Ectodermal cell (in vitro differentiated cells): ENCODE results near the gene SURF2.

ENCODE experiments used
- H3K27ac ChIP-seq: 2 replicates; pipeline ENCODE4 v1.7.0; 2013; ENCODE audit warnings: mild to moderate bottlenecking, low read depth, low read length; ENCODE audit not compliant: insufficient read depth, poor library complexity, severe bottlenecking
- H3K27me3 ChIP-seq: 2 replicates; pipeline ENCODE4 v1.7.0; 2013; ENCODE audit warnings: mild to moderate bottlenecking, low read length; ENCODE audit not compliant: insufficient read depth, control insufficient read depth, poor library complexity, severe bottlenecking
- H3K36me3 ChIP-seq: one replicate; pipeline ENCODE4 v1.7.0; 2013; ENCODE audit warnings: low read length; ENCODE audit not compliant: control insufficient read depth, insufficient read depth
- H3K4me1 ChIP-seq: one replicate; pipeline ENCODE4 v1.7.0; 2013; ENCODE audit warnings: low read length; ENCODE audit not compliant: control insufficient read depth, insufficient read depth
- H3K4me3 ChIP-seq: 2 replicates; pipeline ENCODE4 v1.7.0; 2013; ENCODE audit warnings: low read depth, low read length, control low read depth; ENCODE audit not compliant: insufficient read depth
- H3K9me3 ChIP-seq: 2 replicates; pipeline ENCODE4 v1.7.0; 2013; ENCODE audit warnings: mild to moderate bottlenecking, low read length, moderate library complexity; ENCODE audit not compliant: control insufficient read depth
- WGBS, 2 experiments: methylation state at CpG; one replicate each; pipeline ENCODE4 v1.1.7; 2013; ENCODE audit warnings: missing lambda C conversion rate in 2 of 2; 5-methylcytosine and 5-hydroxymethylcytosine counted together

Gene SURF2

GRCh38 chr9:133353548-133353947 lies 2.8 kb upstream of the SURF2 start:
- Histone ChIP-seq H3K9me3 (no peaks in the 10 kb centered on the region), H3K4me3 (no peak overlapping the region), H3K36me3 (peaks cover 24% of the 10 kb centered on the region), H3K27ac (no peak overlapping the region), H3K27me3 (no peaks in the 10 kb centered on the region), H3K4me1 (peaks cover 8% of the 10 kb centered on the region)
- WGBS, 2 experiments = 90 to 91% methylated on average over 5 of the region's 5 CpGs

- Histone ChIP-seq H3K9me3 (no peaks in the 10 kb centered on the region), H3K36me3 (peaks cover 21% of the 10 kb centered on the region), H3K27me3 (no peaks in the 10 kb centered on the region), H3K4me1 (peaks cover 8% of the 10 kb centered on the region), H3K27ac (no peak overlapping the region), H3K4me3 (no peak overlapping the region)
- 93 to 95% methylated on average over 7 of the region's 7 CpGs for WGBS, 2 experiments
Measured at GRCh38 chr9:133354766-133355165, 1.6 kb upstream of the SURF2 start.

GRCh38 chr9:133355881-133356357 lies 431 bp upstream of the SURF2 start:
- WGBS, 2 experiments = 1 to 2% methylated on average over 31 of the region's 31 CpGs
- Histone ChIP-seq H3K27ac (no peak overlapping the region), H3K36me3 (peaks cover 17% of the 10 kb centered on the region), H3K4me1 (peaks cover 8% of the 10 kb centered on the region), H3K9me3 (no peaks in the 10 kb centered on the region), H3K4me3 (peak overlapping the region; percentile 82), H3K27me3 (no peaks in the 10 kb centered on the region)

DNA sequence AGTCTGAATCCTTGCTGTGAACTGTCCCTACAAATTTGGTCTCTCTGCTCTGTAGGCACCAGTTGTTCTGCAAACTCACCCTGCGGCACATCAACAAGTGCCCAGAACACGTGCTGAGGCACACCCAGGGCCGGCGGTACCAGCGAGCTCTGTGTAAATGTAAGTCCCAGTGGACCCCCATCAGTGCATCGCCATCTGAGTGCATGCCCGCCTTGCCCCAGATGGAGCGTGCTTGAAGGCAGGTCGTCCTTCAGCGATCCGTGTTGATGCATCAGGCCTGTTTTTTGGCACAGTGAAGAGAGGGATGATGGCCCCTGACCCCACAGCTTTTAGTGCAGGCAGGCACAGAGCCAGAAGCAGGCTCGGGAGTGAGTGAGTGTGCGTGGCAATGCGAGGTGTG lies 1.3 kb downstream of the SURF2 start:
- WGBS, 2 experiments = 94% methylated on average over 14 of the region's 14 CpGs
- Histone ChIP-seq H3K4me1 (peaks cover 8% of the 10 kb centered on the region), H3K27ac (no peak overlapping the region), H3K27me3 (no peaks in the 10 kb centered on the region), H3K36me3 (peaks cover 22% of the 10 kb centered on the region), H3K9me3 (no peaks in the 10 kb centered on the region), H3K4me3 (peak overlapping the region; percentile 82)

GRCh38 chr9:133359399-133360175 lies 3.2 kb downstream of the SURF2 start:
- peaks cover 27% of the 10 kb centered on the region for H3K36me3 ChIP-seq

GRCh38 chr9:133360400-133361393 lies 4.3 kb downstream of the SURF2 start:
- Histone ChIP-seq H3K27ac (no peak overlapping the region), H3K36me3 (peaks cover 30% of the 10 kb centered on the region), H3K4me3 (no peak overlapping the region), H3K4me1 (peaks cover 8% of the 10 kb centered on the region), H3K9me3 (no peaks in the 10 kb centered on the region), H3K27me3 (no peaks in the 10 kb centered on the region)
- WGBS, 2 experiments = 91 to 94% methylated on average over 21 of the region's 21 CpGs

More at GRCh38 chr9:133359399-133360175, 3.2 kb downstream of the SURF2 start:
- no peak overlapping the region for H3K4me3 ChIP-seq
- no peaks in the 10 kb centered on the region for H3K9me3 ChIP-seq
- H3K27me3 ChIP-seq = no peaks in the 10 kb centered on the region
- H3K27ac ChIP-seq = no peak overlapping the region
- H3K4me1 ChIP-seq = peaks cover 8% of the 10 kb centered on the region
- 86 to 89% methylated on average over 20 of the region's 20 CpGs for WGBS, 2 experiments

DNA sequence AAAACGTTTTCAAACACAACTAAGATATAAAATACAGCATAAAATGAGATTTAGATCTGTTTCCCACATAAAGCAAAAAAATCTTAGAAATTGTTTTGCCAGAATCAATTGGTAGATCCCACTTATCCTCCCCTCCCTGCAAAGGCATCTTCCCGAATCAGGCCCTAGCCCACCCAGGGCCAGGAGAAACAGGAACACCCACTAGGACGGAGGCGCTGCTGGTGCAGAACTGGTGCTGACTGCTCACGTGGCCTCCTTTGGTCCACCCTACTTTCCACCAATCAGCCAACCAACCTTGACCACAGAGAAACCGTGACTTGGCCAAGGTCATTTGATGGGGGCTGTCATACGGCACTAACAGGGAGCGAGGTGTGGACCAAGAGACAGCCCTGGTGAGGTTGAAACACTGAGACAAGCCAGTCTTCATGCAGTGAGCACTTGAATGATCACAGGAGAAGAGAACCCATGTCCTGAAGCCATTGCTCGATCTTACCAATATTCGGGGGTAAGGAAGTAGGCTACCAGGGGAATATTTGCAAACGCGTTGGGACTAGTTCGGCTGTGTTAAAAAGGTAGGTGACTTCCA lies 5.2 kb downstream of the SURF2 start:
- Histone ChIP-seq H3K4me1 (peaks cover 8% of the 10 kb centered on the region), H3K9me3 (no peaks in the 10 kb centered on the region), H3K27ac (no peak overlapping the region), H3K27me3 (no peaks in the 10 kb centered on the region), H3K36me3 (peaks cover 38% of the 10 kb centered on the region), H3K4me3 (no peak overlapping the region)
- WGBS, 2 experiments = 91 to 93% methylated on average over 13 of the region's 13 CpGs

DNA sequence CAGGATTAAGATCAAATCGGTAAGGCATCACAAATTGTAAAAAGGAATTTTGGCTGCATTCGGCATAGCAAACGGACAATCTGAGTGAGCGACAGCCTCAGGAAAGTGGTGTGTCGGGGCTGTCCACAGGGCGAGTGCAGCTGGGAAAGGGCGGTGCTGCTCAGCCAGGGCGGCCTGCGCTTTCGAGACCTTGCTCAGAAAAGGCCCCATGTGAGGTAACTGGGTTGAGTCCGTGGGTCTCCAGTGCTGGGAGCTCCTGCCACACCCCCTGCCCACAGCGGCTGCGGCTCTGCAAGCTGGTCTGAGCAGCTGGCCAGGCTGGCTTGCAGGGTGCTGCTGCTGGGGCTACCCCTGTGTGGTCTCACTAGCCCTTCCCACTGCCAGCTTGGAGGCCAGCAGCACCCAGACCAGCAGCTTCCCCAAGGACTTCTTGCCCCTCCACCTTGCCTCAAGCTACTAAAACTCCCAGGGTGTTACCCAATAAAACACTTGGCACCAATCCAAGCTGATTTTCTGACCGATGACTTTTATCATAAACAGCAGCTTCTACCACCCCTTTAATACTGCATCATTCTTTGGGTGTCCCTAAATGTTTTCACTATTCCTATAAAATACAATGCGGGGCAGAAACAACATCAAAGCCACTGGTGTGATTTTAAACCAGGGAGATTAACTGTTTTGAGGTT lies 6.2 kb downstream of the SURF2 start:
- WGBS, 2 experiments = 96% methylated on average over 15 of the region's 15 CpGs

GRCh38 chr9:133366435-133366834 lies 10.1 kb downstream of the SURF2 start:
- no peak overlapping the region for H3K27ac ChIP-seq
- H3K4me1 ChIP-seq = no peaks in the 10 kb centered on the region
- H3K9me3 ChIP-seq = no peaks in the 10 kb centered on the region
- H3K4me3 ChIP-seq = no peak overlapping the region
- H3K27me3 ChIP-seq = no peaks in the 10 kb centered on the region
- WGBS, 2 experiments = 96 to 98% methylated on average over 11 of the region's 11 CpGs
- peaks cover 39% of the 10 kb centered on the region for H3K36me3 ChIP-seq

More for the DNA sequence above, 6.2 kb downstream of the SURF2 start:
- Histone ChIP-seq H3K4me3 (no peak overlapping the region), H3K9me3 (no peaks in the 10 kb centered on the region), H3K4me1 (peaks cover 3% of the 10 kb centered on the region), H3K27me3 (no peaks in the 10 kb centered on the region), H3K36me3 (peaks cover 47% of the 10 kb centered on the region), H3K27ac (no peak overlapping the region)
